A673 (cell line): ENCODE measurements around the gene KCNC1. TPM values are rescaled to one million over a fixed set of nuclear protein-coding genes. Genes with fewer than 3 reads are reported as not detected.

Experiments used
- BruUV-seq: library from RNA; stranded (reverse); fragments of 400-500 nt; replicated peaks from 2 replicates; lab custom pipeline; 2021; lab: Mats Ljungman, UMichigan
- CTCF ChIA-PET: fragments of 300-600 bp; sonication (Branson Sonifier 250); formaldehyde crosslinking; loops from one replicate; lab custom pipeline; 2022; ENCODE audit warnings: antibody characterized with exemption; lab: Charles Lee
- POLR2A ChIA-PET: fragments of 300-600 bp; sonication (Branson Sonifier 250); formaldehyde crosslinking; loops from one replicate; lab custom pipeline; 2022; ENCODE audit warnings: antibody characterized with exemption; ENCODE audit not compliant: low non-redundant PET; lab: Charles Lee
- DNase-seq: peaks from one replicate; pipeline ENCODE4 v3.0.0-alpha.2; 2015; ENCODE audit warnings: low spot score
- H3K27ac ChIP-seq: fragments of 200-600 bp; sonication (generic); 2 replicates; pipeline ENCODE4 v1.5.1; 2016; ENCODE audit warnings: mixed run types, low read depth, mild to moderate bottlenecking, mixed read lengths, antibody characterized with exemption, low read length; ENCODE audit not compliant: poor library complexity, severe bottlenecking
- H3K27me3 ChIP-seq: fragments of 200-600 bp; sonication (generic); replicated peaks from 2 replicates; pipeline ENCODE4 v1.6.1; 2017; ENCODE audit warnings: mixed run types, low read depth, mild to moderate bottlenecking, mixed read lengths, antibody characterized with exemption, low read length; ENCODE audit not compliant: insufficient read depth, poor library complexity
- H3K36me3 ChIP-seq: fragments of 200-600 bp; sonication (generic); 2 replicates; pipeline ENCODE4 v1.6.1; 2016; ENCODE audit warnings: mixed run types, mild to moderate bottlenecking, mixed read lengths, antibody characterized with exemption, low read length; ENCODE audit not compliant: insufficient read depth, poor library complexity, severe bottlenecking
- H3K4me1 ChIP-seq: fragments of 200-600 bp; sonication (generic); 2 replicates; pipeline ENCODE4 v1.6.1; 2017; ENCODE audit warnings: mixed run types, mild to moderate bottlenecking, mixed read lengths, antibody characterized with exemption, low read length; ENCODE audit not compliant: insufficient read depth, poor library complexity, severe bottlenecking
- H3K4me3 ChIP-seq: fragments of 200-600 bp; sonication (generic); 2 replicates; pipeline ENCODE4 v1.5.1; 2016; ENCODE audit warnings: low read depth, mixed run types, mild to moderate bottlenecking, mixed read lengths, low read length; ENCODE audit not compliant: poor library complexity, severe bottlenecking
- H3K9me3 ChIP-seq: fragments of 200-600 bp; sonication (generic); 2 replicates; pipeline ENCODE4 v1.6.1; 2016; ENCODE audit warnings: mixed run types, low read depth, mild to moderate bottlenecking, mixed read lengths, antibody characterized with exemption, low read length; ENCODE audit not compliant: poor library complexity, severe bottlenecking
- EZH2 ChIP-seq: fragments of 200-600 bp; sonication (generic); IDR thresholded peaks from 2 replicates; pipeline ENCODE4 v1.6.1; 2017; ENCODE audit warnings: borderline replicate concordance, low read depth, mild to moderate bottlenecking, mixed read lengths, antibody characterized with exemption, low read length; ENCODE audit not compliant: poor library complexity, severe bottlenecking
- intact Hi-C: fragments of 100-400 bp; cut with micrococcal nuclease; formaldehyde crosslinking; loops from one replicate; pipeline ENCODE4 v1.10.0; 2022; ENCODE audit not compliant: unreplicated experiment
- total RNA-seq: library from RNA; stranded (reverse); gene quantifications from 2 replicates; pipeline ENCODE4 v1.2.3, GENCODE V29; 2021
- TF ChIP-seq, protein P1 (sequence below): fragments of 300-800, 200-600 bp; sonication (generic); conservative IDR thresholded peaks from 2 replicates; pipeline ENCODE4 v1.5.1; 2017; ENCODE audit warnings: low read depth, mild to moderate bottlenecking, antibody characterized with exemption, low read length, moderate library complexity, mixed read lengths

KCNC1 gene
- total RNA-seq, 1 experiment from 2014 or later, result 0.09 TPM

DNA sequence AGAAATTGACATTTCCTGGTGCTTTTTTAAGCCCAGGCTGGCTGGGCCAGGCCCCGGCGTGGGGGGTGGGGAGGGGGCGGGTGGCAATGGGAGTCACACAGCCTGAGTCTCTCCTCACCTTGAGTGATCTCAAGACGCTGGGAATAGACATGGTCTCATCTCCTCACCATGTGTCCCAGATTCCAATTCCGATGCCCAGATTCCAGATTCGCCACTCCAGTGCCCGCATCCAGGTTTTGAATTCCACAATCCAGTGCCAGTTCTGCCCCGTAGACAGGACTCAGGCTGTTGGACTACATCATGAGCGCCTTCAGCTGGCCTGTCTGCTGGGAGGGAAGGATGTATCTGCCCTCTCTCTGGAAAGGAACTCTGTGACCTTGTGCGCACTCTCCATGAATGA is 19.1 kb downstream of the KCNC1 start:
- peaks cover 7% of the 10 kb centered on the region for H3K27me3 ChIP-seq
- DNase-seq, result no peak
- intact Hi-C loops, result no loop called here
- POLR2A ChIA-PET, result no interaction called here
- no peak for TF ChIP-seq EZH2
- TF ChIP-seq, protein P1, sequence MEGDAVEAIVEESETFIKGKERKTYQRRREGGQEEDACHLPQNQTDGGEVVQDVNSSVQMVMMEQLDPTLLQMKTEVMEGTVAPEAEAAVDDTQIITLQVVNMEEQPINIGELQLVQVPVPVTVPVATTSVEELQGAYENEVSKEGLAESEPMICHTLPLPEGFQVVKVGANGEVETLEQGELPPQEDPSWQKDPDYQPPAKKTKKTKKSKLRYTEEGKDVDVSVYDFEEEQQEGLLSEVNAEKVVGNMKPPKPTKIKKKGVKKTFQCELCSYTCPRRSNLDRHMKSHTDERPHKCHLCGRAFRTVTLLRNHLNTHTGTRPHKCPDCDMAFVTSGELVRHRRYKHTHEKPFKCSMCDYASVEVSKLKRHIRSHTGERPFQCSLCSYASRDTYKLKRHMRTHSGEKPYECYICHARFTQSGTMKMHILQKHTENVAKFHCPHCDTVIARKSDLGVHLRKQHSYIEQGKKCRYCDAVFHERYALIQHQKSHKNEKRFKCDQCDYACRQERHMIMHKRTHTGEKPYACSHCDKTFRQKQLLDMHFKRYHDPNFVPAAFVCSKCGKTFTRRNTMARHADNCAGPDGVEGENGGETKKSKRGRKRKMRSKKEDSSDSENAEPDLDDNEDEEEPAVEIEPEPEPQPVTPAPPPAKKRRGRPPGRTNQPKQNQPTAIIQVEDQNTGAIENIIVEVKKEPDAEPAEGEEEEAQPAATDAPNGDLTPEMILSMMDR, result no peak
- no peaks in the 10 kb centered on the region for H3K36me3 ChIP-seq
- no peak overlapping the region for H3K4me3 ChIP-seq
- no peaks in the 10 kb centered on the region for H3K4me1 ChIP-seq
- CTCF ChIA-PET, result no interaction called here
- no peak overlapping the region for H3K27ac ChIP-seq
- BruUV-seq, result no TSS peak
- no peaks in the 10 kb centered on the region for H3K9me3 ChIP-seq

DNA sequence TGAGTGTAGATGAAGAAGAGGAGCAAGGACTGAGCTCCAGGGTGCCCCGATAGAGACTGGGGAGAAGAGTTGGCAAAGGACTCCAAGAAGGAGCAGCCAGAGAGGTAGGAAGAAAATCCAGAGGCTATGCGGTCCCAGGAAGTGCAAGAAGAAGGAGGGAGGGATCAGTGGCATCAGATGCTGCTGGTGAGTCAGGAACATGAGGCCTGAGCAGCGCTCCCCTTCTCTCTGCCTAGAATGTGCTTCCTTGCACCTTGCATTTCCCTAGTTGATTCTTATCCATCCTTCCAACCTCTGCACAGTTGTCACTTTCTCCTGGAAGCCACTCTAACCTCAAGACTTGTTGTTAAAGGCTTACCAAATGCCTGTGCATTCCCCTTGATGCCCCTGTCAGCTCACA is 21.3 kb downstream of the KCNC1 start:
- no peak for DNase-seq
- ChIA-PET CTCF (no interaction called here), POLR2A (no interaction called here)
- Histone ChIP-seq H3K36me3 (no peaks in the 10 kb centered on the region), H3K27me3 (peaks cover 7% of the 10 kb centered on the region), H3K27ac (no peak overlapping the region), H3K4me1 (no peaks in the 10 kb centered on the region), H3K4me3 (no peak overlapping the region), H3K9me3 (no peaks in the 10 kb centered on the region)
- intact Hi-C loops, result no loop called here
- TF ChIP-seq, protein P1, result no peak
- BruUV-seq, result no TSS peak

DNA sequence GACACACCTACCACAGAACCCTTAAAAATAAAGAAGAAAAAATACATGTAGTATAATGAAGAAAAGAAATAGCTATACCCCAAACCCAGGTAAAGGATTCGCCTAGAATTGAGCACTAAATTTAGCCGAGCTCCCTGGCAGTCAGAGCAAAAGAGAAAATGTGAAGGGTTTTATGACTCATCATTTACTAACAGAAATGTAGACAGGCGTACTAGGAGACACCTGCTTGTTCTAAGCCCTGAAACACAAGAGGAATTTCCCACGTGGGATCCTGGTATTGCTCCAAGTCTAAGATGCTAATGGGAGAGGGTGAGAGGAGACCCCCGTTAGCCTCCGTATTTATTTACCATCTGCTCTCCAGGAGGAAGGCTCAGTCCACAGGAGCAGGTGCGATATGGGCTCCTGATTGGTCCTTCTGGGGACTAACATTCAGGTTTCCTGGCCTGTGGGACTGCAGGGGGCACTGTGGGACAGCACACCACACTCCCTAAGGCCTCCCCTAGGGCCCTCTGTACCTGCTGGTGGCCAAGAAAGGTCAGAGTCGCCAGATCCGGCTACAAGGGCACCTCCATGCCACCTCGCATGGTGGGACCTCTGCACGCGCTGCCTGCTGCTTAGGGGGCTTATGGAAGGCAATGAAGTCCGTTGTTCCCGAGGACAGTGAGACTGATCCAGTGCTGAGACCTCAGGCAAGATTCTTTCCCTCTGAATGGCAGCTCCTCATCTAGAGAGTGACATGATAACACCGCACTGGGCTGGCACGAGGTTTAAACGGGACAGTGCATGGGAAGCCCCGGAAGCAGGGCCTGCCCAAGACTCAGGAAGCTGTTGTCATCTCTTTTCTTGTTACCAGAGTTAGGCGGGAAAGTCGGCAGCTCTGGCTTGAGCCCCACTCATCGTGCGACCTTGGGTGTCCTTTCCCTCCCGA is 25.8 kb downstream of the KCNC1 start:
- Histone ChIP-seq H3K4me1 (no peaks in the 10 kb centered on the region), H3K36me3 (no peaks in the 10 kb centered on the region), H3K9me3 (no peaks in the 10 kb centered on the region), H3K27me3 (no peaks in the 10 kb centered on the region), H3K4me3 (no peak overlapping the region), H3K27ac (no peak overlapping the region)
- TF ChIP-seq, protein P1, result peak; percentile 55
- no peak for TF ChIP-seq EZH2
- intact Hi-C loops, result loop anchor here (1.0 kb wide), 1 partner anchor 219 kb away; no protein-coding TSS in a partner anchor
- ChIA-PET CTCF (interaction anchor here (0.8 to 1.6 kb wide), 2 partner anchors 29 to 213 kb away, joined by 3 to 4 read pairs; no protein-coding TSS in a partner anchor), POLR2A (no interaction called here)
- peak; percentile 39 for DNase-seq
- BruUV-seq, result no TSS peak
